Lower leg skin (tissue), 4 donors: Measurements from ENCODE around the gene NOC2L. TPM values are rescaled to one million over a fixed set of nuclear protein-coding genes. Genes with fewer than 3 reads are reported as not detected.

Experiments used
- DNase-seq, 2 donors: peaks; one replicate each; pipeline ENCODE4 v3.0.0-alpha.2; 2019; ENCODE audit warnings: low spot score in 2 of 2
- H3K4me3 ChIP-seq: fragments of 200-600 bp; sonication (generic); 2 replicates; pipeline ENCODE4 v1.5.1; 2017; ENCODE audit warnings: mild to moderate bottlenecking, low read depth; ENCODE audit not compliant: poor library complexity, severe bottlenecking
- POLR2A ChIP-seq, 2 donors: fragments of 450-650 bp; IDR thresholded peaks; one replicate each; pipeline ENCODE4 v1.6.1; 2016 to 2017; ENCODE audit warnings: antibody characterized with exemption in 2 of 2, mild to moderate bottlenecking in 1 of 2, moderate library complexity in 1 of 2
- WGBS, 2 donors: methylation state at CpG; one replicate each; pipeline ENCODE4 v1.1.5; 2018; 5-methylcytosine and 5-hydroxymethylcytosine counted together
- intact Hi-C: fragments of 100-400 bp; cut with DNase I; formaldehyde crosslinking; loops from one replicate; pipeline ENCODE4 v1.15.0; 2023; ENCODE audit warnings: low total_unique reads
- total RNA-seq, 4 donors: library from RNA; depleted of rRNA; stranded (reverse); fragments of >200 nt; gene quantifications; one replicate each; pipeline ENCODE4 v1.1.0, GENCODE V29; 2016
- TF ChIP-seq, protein P1 (sequence below), 3 donors: fragments of 450-650 bp; IDR thresholded peaks; one replicate each; pipeline ENCODE4 v1.5.1; 2016; ENCODE audit warnings: antibody characterized with exemption in 3 of 3, mild to moderate bottlenecking in 3 of 3, moderate library complexity in 2 of 3

NOC2L gene
- total RNA-seq, 4 donors from 2014 or later: 44.7 to 67.8 (median 59.6) TPM

DNA sequence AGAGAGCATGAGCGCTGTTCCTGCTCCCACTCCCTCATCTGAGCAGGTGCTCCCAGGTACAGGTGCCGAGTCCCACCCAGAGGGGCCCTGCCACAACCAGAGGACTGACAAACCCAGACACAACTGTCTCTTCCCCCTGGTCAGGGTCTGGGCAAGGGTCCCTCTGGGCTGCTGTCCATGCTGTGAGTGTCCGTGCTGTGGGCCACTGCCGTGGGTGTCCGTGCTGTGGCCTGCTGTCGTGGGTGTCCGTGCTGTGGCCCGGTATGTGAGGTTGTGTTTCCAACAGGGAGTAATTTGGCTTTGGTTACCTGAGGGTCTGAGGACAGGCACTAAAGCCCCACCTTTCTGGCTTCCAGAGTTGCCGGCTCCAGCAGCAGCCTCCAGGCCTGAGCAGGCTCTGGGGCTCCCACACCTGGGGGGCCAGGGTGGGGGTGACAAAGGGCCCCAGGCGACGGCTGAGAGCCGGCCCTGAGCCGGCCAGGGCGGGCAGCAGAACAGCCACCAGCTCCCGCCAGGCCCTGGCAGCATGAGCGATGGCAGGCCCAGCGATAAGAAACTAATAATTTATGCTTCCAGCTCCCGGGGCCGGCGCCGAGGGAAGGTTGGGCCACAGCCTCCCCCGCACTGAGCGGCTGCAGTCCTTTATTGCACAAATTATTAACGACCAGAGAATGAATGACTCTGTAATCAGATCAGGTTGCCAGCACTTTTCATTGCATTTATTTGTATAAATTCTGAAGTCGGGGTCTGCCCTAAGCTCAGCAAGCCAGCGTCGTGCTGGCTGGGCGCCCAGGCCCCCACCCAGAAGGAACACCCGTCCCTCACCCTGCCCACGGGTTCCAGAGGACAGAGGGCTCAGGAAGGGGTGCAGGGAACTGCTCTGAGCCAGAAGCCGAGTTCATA, 42.6 kb downstream of the NOC2L start:
- peak in 1 of 2 donors; percentile 82 for DNase-seq
- H3K4me3 ChIP-seq: no peak overlapping the region
- intact Hi-C loops: no loop called here
- 20 to 24% methylated on average over 24 to 28 of the region's 31 CpGs for WGBS, 2 donors
- TF ChIP-seq POLR2A (IDR thresholded peaks at IDR 0.05): no peak
- TF ChIP-seq, protein P1, sequence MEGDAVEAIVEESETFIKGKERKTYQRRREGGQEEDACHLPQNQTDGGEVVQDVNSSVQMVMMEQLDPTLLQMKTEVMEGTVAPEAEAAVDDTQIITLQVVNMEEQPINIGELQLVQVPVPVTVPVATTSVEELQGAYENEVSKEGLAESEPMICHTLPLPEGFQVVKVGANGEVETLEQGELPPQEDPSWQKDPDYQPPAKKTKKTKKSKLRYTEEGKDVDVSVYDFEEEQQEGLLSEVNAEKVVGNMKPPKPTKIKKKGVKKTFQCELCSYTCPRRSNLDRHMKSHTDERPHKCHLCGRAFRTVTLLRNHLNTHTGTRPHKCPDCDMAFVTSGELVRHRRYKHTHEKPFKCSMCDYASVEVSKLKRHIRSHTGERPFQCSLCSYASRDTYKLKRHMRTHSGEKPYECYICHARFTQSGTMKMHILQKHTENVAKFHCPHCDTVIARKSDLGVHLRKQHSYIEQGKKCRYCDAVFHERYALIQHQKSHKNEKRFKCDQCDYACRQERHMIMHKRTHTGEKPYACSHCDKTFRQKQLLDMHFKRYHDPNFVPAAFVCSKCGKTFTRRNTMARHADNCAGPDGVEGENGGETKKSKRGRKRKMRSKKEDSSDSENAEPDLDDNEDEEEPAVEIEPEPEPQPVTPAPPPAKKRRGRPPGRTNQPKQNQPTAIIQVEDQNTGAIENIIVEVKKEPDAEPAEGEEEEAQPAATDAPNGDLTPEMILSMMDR (IDR thresholded peaks at IDR 0.05): no peak

DNA sequence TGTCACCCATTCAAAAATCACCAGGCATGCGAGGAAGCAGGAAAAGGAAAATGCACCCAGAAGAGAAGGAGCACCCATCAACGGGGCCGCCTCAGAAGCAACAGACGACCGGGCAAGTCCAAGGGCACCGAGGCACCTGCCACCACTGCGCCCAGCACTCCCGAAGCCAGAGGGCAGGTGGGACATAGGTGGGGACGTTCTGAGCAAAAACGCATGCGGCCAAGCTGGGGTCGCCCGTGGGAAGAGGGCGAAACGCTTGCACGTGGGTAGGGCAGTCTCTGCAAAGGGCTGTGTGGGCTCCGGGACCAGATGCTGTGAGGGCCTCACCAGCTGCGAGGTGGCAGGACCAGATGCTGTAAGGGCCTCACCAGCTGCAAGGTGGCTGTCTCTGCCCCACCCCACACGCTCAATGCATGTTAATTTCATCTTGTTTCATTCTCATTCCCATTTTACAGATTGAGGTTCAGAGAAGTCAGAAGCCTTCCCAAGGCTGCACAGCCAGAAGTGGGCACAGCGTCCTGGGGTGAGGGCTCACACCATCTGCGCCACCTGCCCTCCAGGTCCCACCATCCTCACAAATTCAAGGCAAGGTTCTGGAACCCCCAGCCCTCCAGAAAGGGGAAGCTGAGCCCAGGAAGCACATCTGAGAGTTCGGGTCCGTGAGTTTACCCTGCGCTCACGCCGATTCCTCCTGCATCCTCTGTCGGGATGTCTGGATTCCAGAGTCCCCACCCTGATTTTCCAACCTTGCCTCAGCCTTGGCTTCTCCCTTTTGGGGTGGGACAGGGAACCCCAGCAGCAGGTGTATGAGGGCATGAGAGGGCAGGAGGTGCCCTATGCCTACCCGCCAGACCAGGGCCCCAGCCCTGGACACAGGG, 43.5 kb downstream of the NOC2L start:
- intact Hi-C loops: no loop called here
- peak in 1 of 2 donors; percentile 81 for DNase-seq
- no peak overlapping the region for H3K4me3 ChIP-seq
- TF ChIP-seq POLR2A (IDR thresholded peaks at IDR 0.05): no peak
- TF ChIP-seq, protein P1 (IDR thresholded peaks at IDR 0.05): no peak
- 74% methylated on average over 28 of the region's 28 CpGs for WGBS, 2 donors

DNA sequence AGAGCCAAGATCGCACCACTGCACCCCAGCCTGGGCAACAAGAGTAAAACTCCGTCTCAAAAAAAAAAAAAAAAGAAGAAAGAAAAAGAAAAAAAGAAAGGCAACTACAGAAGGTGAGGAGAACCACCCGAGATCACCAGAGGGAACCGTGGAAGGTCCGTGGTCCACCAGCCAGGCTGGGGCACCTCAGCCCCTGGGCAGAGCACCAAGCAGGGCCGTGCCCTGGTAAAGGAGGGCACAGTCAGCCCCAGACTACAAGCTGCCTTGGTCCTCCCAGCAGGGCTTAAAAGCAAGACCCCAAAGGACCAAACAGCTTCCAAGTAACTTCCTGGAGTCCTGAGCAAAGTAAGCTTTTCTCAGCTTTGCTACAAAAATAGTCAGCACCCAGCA, 44.2 kb downstream of the NOC2L start:
- 60 to 68% methylated on average over 6 of the region's 6 CpGs for WGBS, 2 donors
- H3K4me3 ChIP-seq: no peak overlapping the region
- TF ChIP-seq, protein P1 (IDR thresholded peaks at IDR 0.05): no peak
- TF ChIP-seq POLR2A (IDR thresholded peaks at IDR 0.05): no peak
- DNase-seq: no peak
- intact Hi-C loops: no loop called here

DNA sequence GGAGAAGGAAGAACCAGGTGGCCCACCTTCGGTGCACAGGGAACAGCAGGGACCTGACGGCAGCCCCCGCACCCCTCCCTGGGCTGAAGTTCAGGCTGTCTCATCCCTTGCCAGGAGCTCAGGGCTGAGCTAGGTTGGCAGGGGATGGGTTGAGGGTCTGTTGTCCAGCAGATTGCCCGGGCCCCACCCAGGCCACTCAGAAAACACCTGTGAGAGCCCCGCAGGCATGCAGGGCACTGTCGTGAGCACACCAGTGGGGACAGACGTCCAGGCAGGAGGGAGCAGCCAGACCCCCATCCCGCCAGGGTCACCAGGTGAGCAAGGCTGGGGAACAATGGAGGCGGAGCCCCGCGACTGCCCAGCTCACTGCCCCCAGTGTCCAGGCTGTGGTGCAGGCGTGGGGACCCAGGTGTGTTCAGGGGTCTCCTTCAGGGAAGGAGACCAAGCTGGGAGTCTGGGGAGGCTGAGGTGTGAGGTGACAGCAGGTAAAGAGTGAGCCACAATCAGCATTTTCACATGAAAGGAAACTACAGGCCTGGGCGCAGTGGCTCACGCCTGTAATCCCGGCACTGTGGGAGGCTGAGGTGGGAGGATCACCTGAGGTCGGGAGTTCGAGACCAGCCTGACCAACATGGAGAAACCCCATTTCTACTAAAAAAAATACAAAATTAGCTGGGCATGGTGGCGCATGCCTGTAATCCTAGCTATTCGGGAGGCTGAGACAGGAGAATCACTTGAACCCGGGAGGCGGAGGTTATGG, 44.7 kb downstream of the NOC2L start:
- TF ChIP-seq, protein P1 (IDR thresholded peaks at IDR 0.05): no peak
- TF ChIP-seq POLR2A (IDR thresholded peaks at IDR 0.05): no peak
- DNase-seq: peak in 1 of 2 donors; percentile 63

DNA sequence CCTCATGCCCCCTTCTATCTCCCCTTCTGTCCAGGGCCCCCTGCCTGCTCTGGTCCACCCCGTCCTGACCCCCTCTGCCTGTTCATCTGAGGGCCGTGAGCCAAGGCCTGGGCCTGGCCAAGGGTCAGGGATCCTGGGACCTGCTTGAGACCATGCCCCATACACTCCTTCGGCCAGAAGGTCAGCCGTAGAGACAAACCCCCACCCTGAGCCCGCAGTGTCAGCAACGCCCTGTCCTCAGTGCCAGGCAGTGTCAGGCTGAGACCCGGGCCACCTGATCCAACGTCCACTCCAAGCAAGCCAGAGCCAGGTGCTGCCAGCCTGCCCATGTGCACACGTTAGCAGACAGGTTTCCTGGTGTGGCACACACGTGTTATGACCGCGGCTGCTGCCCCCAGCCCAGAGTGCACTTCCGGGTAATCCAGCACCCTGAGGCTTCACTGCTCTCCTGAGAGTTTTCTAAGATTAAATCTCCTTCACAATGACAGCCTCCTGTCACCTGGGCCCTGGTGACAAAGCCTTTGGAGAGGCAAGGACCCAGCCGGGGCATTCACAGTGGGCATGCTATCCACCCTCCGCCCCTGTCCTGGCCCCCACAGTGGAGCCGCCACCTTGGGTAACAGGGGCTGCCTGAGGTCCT, 45.4 kb downstream of the NOC2L start:
- WGBS, 2 donors: 60 to 64% methylated on average over 11 to 15 of the region's 16 CpGs
- H3K4me3 ChIP-seq: no peak overlapping the region
- TF ChIP-seq, protein P1 (IDR thresholded peaks at IDR 0.05): no peak
- TF ChIP-seq POLR2A (IDR thresholded peaks at IDR 0.05): no peak
- intact Hi-C loops: no loop called here
- peak in 1 of 2 donors; percentile 84 for DNase-seq

More for the DNA sequence above, 44.7 kb downstream of the NOC2L start:
- intact Hi-C loops: no loop called here
- 67 to 73% methylated on average over 16 to 21 of the region's 21 CpGs for WGBS, 2 donors
- H3K4me3 ChIP-seq: no peak overlapping the region
